CD14-positive monocyte (primary cell): ENCODE measurements around the gene GABBR2. TPM values are rescaled to one million over a fixed set of nuclear protein-coding genes. Genes with fewer than 3 reads are reported as not detected.

Experiments used
- DNase-seq, 3 donors: peaks; one replicate each; pipeline ENCODE4 v3.0.0-alpha.2; 2011 to 2022
- H2AFZ ChIP-seq: 2 replicates; pipeline ENCODE4 v1.6.0; 2012; ENCODE audit warnings: mild to moderate bottlenecking, low read depth, low read length, inconsistent platforms; ENCODE audit not compliant: insufficient read depth, poor library complexity, severe bottlenecking
- H3K27ac ChIP-seq, 2 donors: 1 replicate in 1 of 2; 2 replicates in 1 of 2; pipeline ENCODE4 v1.5.1; 2012 to 2013; ENCODE audit warnings: low read length in 2 of 2, control low read depth in 1 of 2, inconsistent platforms in 1 of 2, low read depth in 1 of 2, mild to moderate bottlenecking in 1 of 2
- H3K27me3 ChIP-seq, 2 donors: one replicate each; pipeline versions ENCODE4 v1.6.0 to v1.6.1; 2011 to 2013; ENCODE audit warnings: low read length in 2 of 2; ENCODE audit not compliant: control insufficient read depth in 2 of 2, insufficient read depth in 2 of 2
- H3K36me3 ChIP-seq, 2 donors: replicated peaks in 1 of 2; 1 replicate in 1 of 2; 2 replicates in 1 of 2; pipeline versions ENCODE4 v1.5.1 to v1.6.1; 2012 to 2013; ENCODE audit warnings: low read length in 2 of 2, control low read depth in 1 of 2, inconsistent platforms in 1 of 2, mild to moderate bottlenecking in 1 of 2; ENCODE audit not compliant: insufficient read depth in 2 of 2, control insufficient read depth in 1 of 2
- H3K4me1 ChIP-seq, 2 donors: 1 replicate in 1 of 2; 2 replicates in 1 of 2; pipeline versions ENCODE4 v1.5.1 to v1.6.1; 2012 to 2013; ENCODE audit warnings: low read length in 2 of 2, control low read depth in 1 of 2, inconsistent platforms in 1 of 2, mild to moderate bottlenecking in 1 of 2, moderate library complexity in 1 of 2; ENCODE audit not compliant: insufficient read depth in 2 of 2, control insufficient read depth in 1 of 2
- H3K4me2 ChIP-seq: replicated peaks from 2 replicates; pipeline ENCODE3; 2012; ENCODE audit warnings: low read length, moderate library complexity, mild to moderate bottlenecking; ENCODE audit not compliant: poor library complexity, severe bottlenecking; ENCODE audit errors: extremely low read depth
- H3K4me3 ChIP-seq, 3 experiments: fragments of 200-600 bp in 1 of 3; sonication (generic) in 1 of 3; replicated peaks in 1 of 3; 1 replicate in 2 of 3; 2 replicates in 1 of 3; pipeline ENCODE4 v1.5.1; 2011 to 2013; ENCODE audit warnings: low read length in 3 of 3, mild to moderate bottlenecking in 3 of 3, control low read depth in 2 of 3, low read depth in 2 of 3, inconsistent platforms in 1 of 3, moderate library complexity in 1 of 3
- H3K79me2 ChIP-seq: 2 replicates; pipeline ENCODE4 v1.6.0; 2012; ENCODE audit warnings: mild to moderate bottlenecking, control low read depth, inconsistent platforms, low read length, moderate library complexity; ENCODE audit not compliant: insufficient read depth
- H3K9ac ChIP-seq: 2 replicates; pipeline ENCODE4 v1.6.0; 2017; ENCODE audit warnings: low read length, mild to moderate bottlenecking; ENCODE audit not compliant: insufficient read depth, poor library complexity, severe bottlenecking
- H3K9me3 ChIP-seq, 2 donors: replicated peaks in 1 of 2; 1 replicate in 1 of 2; 2 replicates in 1 of 2; pipeline versions ENCODE4 v1.5.1 to v1.6.1; 2012 to 2013; ENCODE audit warnings: low read length in 2 of 2, control low read depth in 1 of 2; ENCODE audit not compliant: control insufficient read depth in 1 of 2, insufficient read depth in 1 of 2
- H4K20me1 ChIP-seq: 2 replicates; pipeline ENCODE4 v1.6.0; 2012; ENCODE audit warnings: mild to moderate bottlenecking, low read length, control low read depth, moderate library complexity; ENCODE audit not compliant: insufficient read depth
- H3K27ac Mint-ChIP-seq, 7 donors: one replicate each; pipeline ENCODE4 v1.8.0; 2020; ENCODE audit warnings: mild to moderate bottlenecking in 7 of 7, mixed read lengths in 7 of 7, moderate library complexity in 6 of 7, inconsistent platforms in 2 of 7
- H3K27me3 Mint-ChIP-seq, 3 donors: one replicate each; pipeline ENCODE4 v1.8.0; 2021 to 2022; ENCODE audit warnings: low read depth in 3 of 3, mild to moderate bottlenecking in 3 of 3, mixed read lengths in 3 of 3, moderate library complexity in 3 of 3, inconsistent platforms in 1 of 3
- H3K36me3 Mint-ChIP-seq, 2 donors: one replicate each; pipeline ENCODE4 v1.8.0; 2020; ENCODE audit warnings: mixed read lengths in 2 of 2, inconsistent platforms in 1 of 2, mild to moderate bottlenecking in 1 of 2
- H3K4me1 Mint-ChIP-seq: one replicate; pipeline ENCODE4 v1.8.0; 2020; ENCODE audit warnings: mild to moderate bottlenecking, mixed read lengths
- H3K4me3 Mint-ChIP-seq, 2 donors: one replicate each; pipeline ENCODE4 v1.8.0; 2020; ENCODE audit warnings: mild to moderate bottlenecking in 2 of 2, mixed read lengths in 2 of 2, moderate library complexity in 1 of 2
- H3K9me3 Mint-ChIP-seq, 7 donors: one replicate each; pipeline ENCODE4 v1.8.0; 2020 to 2022; ENCODE audit warnings: mixed read lengths in 7 of 7, mild to moderate bottlenecking in 6 of 7, moderate library complexity in 6 of 7, inconsistent platforms in 2 of 7
- CTCF ChIP-seq: fragments of 200-600 bp; IDR thresholded peaks from one replicate; pipeline ENCODE4 v1.8.0; 2022; ENCODE audit warnings: antibody characterized with exemption, mild to moderate bottlenecking
- WGBS: methylation state at CpG from one replicate; pipeline ENCODE4 v1.1.5; 2013; ENCODE audit warnings: missing lambda C conversion rate; ENCODE audit not compliant: insufficient coverage; 5-methylcytosine and 5-hydroxymethylcytosine counted together
- intact Hi-C, 2 donors: fragments of 100-400 bp; cut with micrococcal nuclease; formaldehyde crosslinking; loops; one replicate each; pipeline versions ENCODE4 v1.15.0 to v1.15.1; 2023
- polyA plus RNA-seq, 3 donors: library from polyadenylated mRNA; depleted of rRNA in 1 of 3; unstranded in 2 of 3; stranded (reverse) in 1 of 3; fragments of 300-500 nt in 2 of 3; fragments of >200 nt in 1 of 3; fragmentation: Illumina TruSeq in 2 of 3; gene quantifications; 1 replicate in 2 of 3; 2 replicates in 1 of 3; pipeline ENCODE4 v1.2.3, GENCODE V29; 2012 to 2021

The GABBR2 gene
- polyA plus RNA-seq, 3 donors, result not detected

GRCh38 chr9:98341157-98342097, 367.3 kb downstream of the GABBR2 start:
- Histone ChIP-seq H3K4me2 (no peak overlapping the region), H4K20me1 (no peaks in the 10 kb centered on the region), H3K4me1 (no peaks in the 10 kb centered on the region), H3K4me3 (no peak overlapping the region), H3K27ac (no peak overlapping the region), H3K27me3 (peaks cover 7% of the 10 kb centered on the region in 2 donors), H3K9me3 (no peaks in the 10 kb centered on the region), H3K36me3 (no peaks in the 10 kb centered on the region), H3K79me2 (no peaks in the 10 kb centered on the region), H2AFZ (no peak overlapping the region), H3K9ac (no peak overlapping the region)
- 34% methylated on average over 13 of the region's 20 CpGs for WGBS
- DNase-seq, result no peak
- H3K36me3 Mint-ChIP-seq, result no peaks in the 10 kb centered on the region
- H3K4me3 Mint-ChIP-seq, result peak overlapping the region in 1 of 2 donors; percentile 59
- intact Hi-C loops, result no loop called here
- H3K9me3 Mint-ChIP-seq, result peaks cover 0 to 6% (median 4%) of the 10 kb centered on the region in 7 donors
- no peak overlapping the region for H3K27ac Mint-ChIP-seq
- TF ChIP-seq CTCF, result no peak
- no peaks in the 10 kb centered on the region for H3K4me1 Mint-ChIP-seq
- peaks cover 24 to 32% (median 27%) of the 10 kb centered on the region in 3 donors for H3K27me3 Mint-ChIP-seq

GRCh38 chr9:98339987-98340800, 368.5 kb downstream of the GABBR2 start:
- H3K4me3 Mint-ChIP-seq, result no peak overlapping the region
- Histone ChIP-seq H3K27me3 (peaks cover 7% of the 10 kb centered on the region in 2 donors), H3K4me1 (no peaks in the 10 kb centered on the region), H3K27ac (no peak overlapping the region), H3K4me3 (no peak overlapping the region), H3K4me2 (no peak overlapping the region), H3K9ac (no peak overlapping the region), H3K9me3 (no peaks in the 10 kb centered on the region), H2AFZ (no peak overlapping the region), H4K20me1 (no peaks in the 10 kb centered on the region), H3K79me2 (no peaks in the 10 kb centered on the region), H3K36me3 (no peaks in the 10 kb centered on the region)
- WGBS, result no CpG with 5 or more reads among the region's 6 CpGs
- H3K36me3 Mint-ChIP-seq, result no peaks in the 10 kb centered on the region
- H3K4me1 Mint-ChIP-seq, result no peaks in the 10 kb centered on the region
- TF ChIP-seq CTCF, result no peak
- peaks cover 0 to 6% (median 4%) of the 10 kb centered on the region in 7 donors for H3K9me3 Mint-ChIP-seq
- no peak for DNase-seq
- H3K27ac Mint-ChIP-seq, result no peak overlapping the region
- intact Hi-C loops, result no loop called here
- H3K27me3 Mint-ChIP-seq, result peaks cover 24 to 28% (median 25%) of the 10 kb centered on the region in 3 donors
